SK-N-SH (cell line): ENCODE data around the gene ADAMTS1. TPM values are rescaled to one million over a fixed set of nuclear protein-coding genes. Genes with fewer than 3 reads are reported as not detected.

Source experiments
- CTCF ChIA-PET: fragments of 300-600, 350-600 bp; formaldehyde crosslinking; extraction: SDS; loops from one replicate; lab custom pipeline; 2021; lab: Yijun Ruan, JAX
- POLR2A ChIA-PET: fragments of 350-600 bp; sonication (Branson Sonifier 250); formaldehyde crosslinking; extraction: SDS; loops from one replicate; lab custom pipeline; 2020; ENCODE audit warnings: antibody characterized with exemption, inconsistent platforms; lab: Yijun Ruan, JAX
- DNase-seq: peaks from one replicate; pipeline ENCODE4 v3.0.0; 2012
- H2AFZ ChIP-seq: fragments of 200-600 bp; sonication (generic); 2 replicates; pipeline ENCODE4 v1.8.1; 2016; ENCODE audit warnings: antibody characterized with exemption, mild to moderate bottlenecking, low read depth
- H3F3A ChIP-seq: fragments of 200-600 bp; sonication (generic); replicated peaks from 2 replicates; pipeline ENCODE3; 2016; ENCODE audit warnings: antibody characterized with exemption, mild to moderate bottlenecking; ENCODE audit not compliant: insufficient read depth
- H3K27ac ChIP-seq, 2 experiments: fragments of 200-500 bp in 1 of 2; fragments of 200-600 bp in 1 of 2; sonication (Bioruptor generic) in 1 of 2; sonication (generic), shearing (Covaris generic) in 1 of 2; 2 replicates each; pipeline versions ENCODE4 v1.5.1 to v1.6.1; 2014 to 2016; ENCODE audit warnings: low read depth in 2 of 2, inconsistent platforms in 1 of 2, low read length in 1 of 2, mild to moderate bottlenecking in 1 of 2, mixed read lengths in 1 of 2
- H3K27me3 ChIP-seq: fragments of 200-600 bp; sonication (generic), shearing (Covaris generic); 2 replicates; pipeline ENCODE4 v1.6.1; 2016; ENCODE audit warnings: mixed run types; ENCODE audit not compliant: insufficient read depth
- H3K36me3 ChIP-seq, 2 experiments: fragments of 200-500 bp in 1 of 2; fragments of 200-600 bp in 1 of 2; sonication (Bioruptor generic) in 1 of 2; sonication (generic) in 1 of 2; replicated peaks in 1 of 2; 2 replicates each; pipeline versions ENCODE3 to v1.5.1; 2014 to 2016; ENCODE audit warnings: low read length in 1 of 2, mild to moderate bottlenecking in 1 of 2; ENCODE audit not compliant: insufficient read depth in 2 of 2, control insufficient read depth in 1 of 2
- H3K4me1 ChIP-seq, 2 experiments: fragments of 200-500 bp in 1 of 2; fragments of 200-600 bp in 1 of 2; sonication (Bioruptor generic) in 1 of 2; sonication (generic), shearing (Covaris generic) in 1 of 2; 2 replicates each; pipeline versions ENCODE4 v1.5.1 to v1.6.1; 2014 to 2016; ENCODE audit warnings: low read depth in 1 of 2, low read length in 1 of 2, mixed run types in 1 of 2; ENCODE audit not compliant: insufficient read depth in 2 of 2, control insufficient read depth in 1 of 2
- H3K4me2 ChIP-seq: fragments of 200-600 bp; sonication (generic), shearing (Covaris generic); 2 replicates; pipeline ENCODE4 v1.6.1; 2017; ENCODE audit warnings: mixed run types
- H3K4me3 ChIP-seq, 2 experiments: fragments of 200-500 bp in 1 of 2; fragments of 200-600 bp in 1 of 2; sonication (Bioruptor generic) in 1 of 2; sonication (generic), shearing (Covaris generic) in 1 of 2; 2 replicates each; pipeline versions ENCODE4 v1.5.1 to v1.8.1; 2014 to 2016; ENCODE audit warnings: low read depth in 2 of 2, inconsistent platforms in 1 of 2, low read length in 1 of 2, mild to moderate bottlenecking in 1 of 2, mixed read lengths in 1 of 2, moderate library complexity in 1 of 2
- H3K79me2 ChIP-seq: fragments of 200-600 bp; sonication (generic); 2 replicates; pipeline ENCODE4 v1.8.1; 2017; ENCODE audit warnings: mild to moderate bottlenecking; ENCODE audit not compliant: insufficient read depth
- H3K9ac ChIP-seq: fragments of 200-600 bp; sonication (generic); 2 replicates; pipeline ENCODE4 v1.6.1; 2017; ENCODE audit warnings: mixed run types
- H3K9me2 ChIP-seq: fragments of 200-600 bp; sonication (generic); 2 replicates; pipeline ENCODE4 v1.6.1; 2017; ENCODE audit warnings: mixed run types
- H3K9me3 ChIP-seq: fragments of 200-600 bp; sonication (generic); 2 replicates; pipeline ENCODE4 v1.6.1; 2017; ENCODE audit warnings: mixed run types, mild to moderate bottlenecking, moderate library complexity
- H4K20me1 ChIP-seq: fragments of 200-600 bp; sonication (generic); 2 replicates; pipeline ENCODE4 v1.6.1; 2017; ENCODE audit warnings: mild to moderate bottlenecking, mixed run types; ENCODE audit not compliant: insufficient read depth
- CHD2 ChIP-seq: fragments of 150-350 bp; IDR thresholded peaks from 2 replicates; pipeline ENCODE4 v1.6.1; 2018; ENCODE audit warnings: low read length; ENCODE audit not compliant: partially characterized antibody
- EZH2phosphoT487 ChIP-seq: fragments of 200-600 bp; sonication (generic); IDR thresholded peaks from 2 replicates; pipeline ENCODE4 v1.6.1; 2017; ENCODE audit warnings: low read depth, mixed run types, mild to moderate bottlenecking, antibody characterized with exemption, moderate library complexity, borderline replicate concordance
- FOSL2 ChIP-seq: IDR thresholded peaks from 2 replicates; pipeline ENCODE4 v1.4.0; 2012; ENCODE audit warnings: low read depth, mild to moderate bottlenecking, moderate library complexity, borderline replicate concordance
- FOXM1 ChIP-seq: IDR thresholded peaks from 2 replicates; pipeline ENCODE4 v1.4.0; 2012; ENCODE audit warnings: low read depth, mild to moderate bottlenecking
- GABPA ChIP-seq: IDR thresholded peaks from 2 replicates; pipeline ENCODE4 v1.4.0; 2012; ENCODE audit warnings: low read depth, mild to moderate bottlenecking
- MEF2A ChIP-seq: IDR thresholded peaks from 2 replicates; pipeline ENCODE4 v1.4.0; 2012; ENCODE audit warnings: low read depth, borderline replicate concordance
- NFIC ChIP-seq: IDR thresholded peaks from 2 replicates; pipeline ENCODE4 v1.4.0; 2012; ENCODE audit warnings: borderline replicate concordance
- NRF1 ChIP-seq: IDR thresholded peaks from 2 replicates; pipeline ENCODE4 v1.6.1; 2012; ENCODE audit warnings: low read depth, mild to moderate bottlenecking, low read length
- SIN3A ChIP-seq: IDR thresholded peaks from 2 replicates; pipeline ENCODE4 v1.6.1; 2012; ENCODE audit warnings: low read depth, mild to moderate bottlenecking, low read length, moderate library complexity, borderline replicate concordance
- TCF12 ChIP-seq: IDR thresholded peaks from 2 replicates; pipeline ENCODE4 v1.4.0; 2012
- YY1 ChIP-seq: IDR thresholded peaks from 2 replicates; pipeline ENCODE4 v1.4.0; 2012; ENCODE audit warnings: low read depth, mild to moderate bottlenecking
- WGBS: methylation state at CpG from one replicate; pipeline ENCODE4 v1.1.6; 2017; ENCODE audit warnings: low lambda C conversion rate; 5-methylcytosine and 5-hydroxymethylcytosine counted together
- polyA plus RNA-seq, 3 experiments: library from polyadenylated mRNA; depleted of rRNA; stranded (reverse); fragments of >200 nt; gene quantifications; 2 replicates each; pipeline ENCODE4 v1.2.3, GENCODE V29; 2012
- TF ChIP-seq, protein P1 (sequence below): IDR thresholded peaks from 2 replicates; pipeline ENCODE4; 2012
- TF ChIP-seq, protein P2 (sequence below): fragments of 200-600 bp; sonication (generic); IDR thresholded peaks from 2 replicates; pipeline ENCODE4 v1.6.1; 2017; ENCODE audit warnings: antibody characterized with exemption, mild to moderate bottlenecking, moderate library complexity

The ADAMTS1 gene
- polyA plus RNA-seq, 1 of the 3 experiments (the other 2 are of a cell fraction) = 137 TPM

DNA sequence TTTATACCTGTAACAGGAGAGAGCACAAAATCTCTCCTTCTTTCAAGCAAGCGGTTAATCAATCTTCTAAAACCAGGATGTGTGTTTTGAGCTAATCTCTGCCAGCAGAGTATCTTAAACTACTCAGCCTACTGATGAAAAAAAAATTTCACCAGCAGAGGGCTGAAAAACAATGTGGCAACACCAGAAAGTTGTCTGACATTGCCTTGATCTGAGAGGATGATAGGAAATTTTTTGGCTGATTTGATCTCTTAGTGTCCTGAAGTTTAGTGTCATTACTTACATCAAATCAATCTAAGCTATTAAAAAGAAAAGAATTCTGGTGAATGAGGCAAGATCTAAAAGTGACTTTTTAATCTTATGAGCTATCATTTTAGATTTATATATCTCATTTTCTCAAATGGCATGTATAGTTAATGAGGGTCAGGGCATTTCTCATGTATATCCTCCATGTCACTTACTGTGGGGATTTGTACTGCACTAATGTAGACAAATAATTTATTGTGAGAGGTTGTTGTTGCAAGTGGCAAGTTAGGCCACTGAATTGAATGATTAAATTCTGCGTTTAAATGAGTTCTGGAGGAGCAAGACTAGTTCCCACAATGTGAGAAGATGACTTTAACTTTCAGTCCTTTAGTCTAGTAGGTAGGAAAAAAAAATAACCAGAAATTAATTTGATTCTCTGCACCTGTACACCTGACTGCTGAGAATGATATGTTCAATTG, 10.9 kb downstream of the ADAMTS1 start:
- 96% methylated on average over 2 of the region's 2 CpGs for WGBS
- Histone ChIP-seq H3K27ac (peak overlapping the region in 1 of 2 experiments; percentile 52; a peak in 1 of 4 replicates), H3K27me3 (no peaks in the 10 kb centered on the region), H3K4me3 (no peak overlapping the region), H3K9ac (no peak overlapping the region), H3K4me2 (no peak overlapping the region), H3F3A (peaks cover 49% of the 10 kb centered on the region), H4K20me1 (peaks cover 39% of the 10 kb centered on the region), H3K79me2 (no peaks in the 10 kb centered on the region), H3K9me3 (no peaks in the 10 kb centered on the region), H3K36me3 (peaks cover 30 to 38% of the 10 kb centered on the region in 2 experiments), H2AFZ (no peak overlapping the region), H3K4me1 (peaks cover 0 to 11% of the 10 kb centered on the region in 2 experiments; a peak in 3 of 4 replicates), H3K9me2 (no peaks in the 10 kb centered on the region)
- DNase-seq = no peak
- TF ChIP-seq SIN3A (no peak), CHD2 (peak; percentile 6), FOXM1 (no peak), GABPA (no peak)
- TF ChIP-seq, protein P1, sequence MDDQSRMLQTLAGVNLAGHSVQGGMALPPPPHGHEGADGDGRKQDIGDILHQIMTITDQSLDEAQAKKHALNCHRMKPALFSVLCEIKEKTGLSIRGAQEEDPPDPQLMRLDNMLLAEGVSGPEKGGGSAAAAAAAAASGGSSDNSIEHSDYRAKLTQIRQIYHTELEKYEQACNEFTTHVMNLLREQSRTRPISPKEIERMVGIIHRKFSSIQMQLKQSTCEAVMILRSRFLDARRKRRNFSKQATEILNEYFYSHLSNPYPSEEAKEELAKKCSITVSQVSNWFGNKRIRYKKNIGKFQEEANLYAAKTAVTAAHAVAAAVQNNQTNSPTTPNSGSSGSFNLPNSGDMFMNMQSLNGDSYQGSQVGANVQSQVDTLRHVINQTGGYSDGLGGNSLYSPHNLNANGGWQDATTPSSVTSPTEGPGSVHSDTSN = no peak
- TF ChIP-seq, protein P2, sequence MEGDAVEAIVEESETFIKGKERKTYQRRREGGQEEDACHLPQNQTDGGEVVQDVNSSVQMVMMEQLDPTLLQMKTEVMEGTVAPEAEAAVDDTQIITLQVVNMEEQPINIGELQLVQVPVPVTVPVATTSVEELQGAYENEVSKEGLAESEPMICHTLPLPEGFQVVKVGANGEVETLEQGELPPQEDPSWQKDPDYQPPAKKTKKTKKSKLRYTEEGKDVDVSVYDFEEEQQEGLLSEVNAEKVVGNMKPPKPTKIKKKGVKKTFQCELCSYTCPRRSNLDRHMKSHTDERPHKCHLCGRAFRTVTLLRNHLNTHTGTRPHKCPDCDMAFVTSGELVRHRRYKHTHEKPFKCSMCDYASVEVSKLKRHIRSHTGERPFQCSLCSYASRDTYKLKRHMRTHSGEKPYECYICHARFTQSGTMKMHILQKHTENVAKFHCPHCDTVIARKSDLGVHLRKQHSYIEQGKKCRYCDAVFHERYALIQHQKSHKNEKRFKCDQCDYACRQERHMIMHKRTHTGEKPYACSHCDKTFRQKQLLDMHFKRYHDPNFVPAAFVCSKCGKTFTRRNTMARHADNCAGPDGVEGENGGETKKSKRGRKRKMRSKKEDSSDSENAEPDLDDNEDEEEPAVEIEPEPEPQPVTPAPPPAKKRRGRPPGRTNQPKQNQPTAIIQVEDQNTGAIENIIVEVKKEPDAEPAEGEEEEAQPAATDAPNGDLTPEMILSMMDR = peak; percentile 56
- ChIA-PET CTCF (interaction anchor here (0.8 to 2.4 kb wide), 6 partner anchors 8 to 59 kb away, joined by 3 to 10 read pairs (median 3); no protein-coding TSS in a partner anchor), POLR2A (interaction anchor here (2.5 kb wide), 1 partner anchor 11 kb away, joined by 7 read pairs; the partner anchor contains the start of gene ADAMTS1)

DNA sequence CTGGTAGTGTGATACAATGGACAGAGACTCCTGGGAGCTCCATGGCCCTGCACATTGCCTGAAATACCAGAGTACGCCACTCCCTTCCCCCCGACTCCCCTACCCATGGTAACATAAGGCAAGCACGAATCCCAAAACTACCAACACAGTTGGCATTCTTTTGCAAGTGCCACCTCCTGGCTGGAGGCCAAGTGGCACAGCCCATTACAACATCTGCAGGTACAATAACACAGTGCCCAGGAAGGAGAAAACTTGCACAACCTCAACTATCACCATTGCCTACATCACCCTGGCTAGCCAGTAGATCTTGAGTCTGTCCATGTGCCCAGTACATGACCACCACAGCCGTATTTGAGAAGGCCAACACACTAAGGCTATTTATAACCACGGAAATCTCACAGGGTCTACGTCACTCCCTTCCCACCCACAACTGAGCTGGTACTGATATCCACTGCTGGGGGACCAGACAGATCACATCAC, 11.7 kb downstream of the ADAMTS1 start:
- Histone ChIP-seq H3K9ac (no peak overlapping the region), H3K9me3 (no peaks in the 10 kb centered on the region), H4K20me1 (peaks cover 30% of the 10 kb centered on the region), H3K79me2 (no peaks in the 10 kb centered on the region), H3F3A (peaks cover 41% of the 10 kb centered on the region), H3K9me2 (no peaks in the 10 kb centered on the region), H3K36me3 (peaks cover 21 to 30% of the 10 kb centered on the region in 2 experiments), H2AFZ (no peak overlapping the region), H3K4me2 (no peak overlapping the region), H3K4me1 (peaks cover 0 to 11% of the 10 kb centered on the region in 2 experiments; a peak in 3 of 4 replicates), H3K27ac (no peak overlapping the region), H3K4me3 (no peak overlapping the region), H3K27me3 (no peaks in the 10 kb centered on the region)
- ChIA-PET POLR2A (interaction anchor here (2.5 kb wide), 1 partner anchor 12 kb away, joined by 7 read pairs; the partner anchor contains the start of gene ADAMTS1), CTCF (interaction anchor here (1.1 to 2.4 kb wide), 4 partner anchors 8 to 58 kb away, joined by 3 to 10 read pairs (median 4); no protein-coding TSS in a partner anchor)
- 81% methylated on average over 6 of the region's 6 CpGs for WGBS
- TF ChIP-seq MEF2A = no peak
- TF ChIP-seq FOXM1 = no peak
- no peak for TF ChIP-seq YY1
- TF ChIP-seq TCF12 = no peak
- no peak for TF ChIP-seq GABPA
- no peak for TF ChIP-seq FOSL2
- no peak for TF ChIP-seq NRF1
- TF ChIP-seq EZH2phosphoT487 = no peak
- TF ChIP-seq NFIC = no peak
- no peak for DNase-seq
